ENCODE results near the gene ELP1. TPM values are rescaled to one million over a fixed set of nuclear protein-coding genes. Genes with fewer than 3 reads are reported as not detected.

ELP1 gene
- total and polyA plus RNA-seq, 2 experiments from 2014 or later: 34.8 to 68.6 TPM

- Histone ChIP-seq H3K4me1 (ENCODE audit: insufficient read depth) (no peaks in the 10 kb centered on the region), H4K20me1 (ENCODE audit: insufficient read depth, poor library complexity, severe bottlenecking) (no peaks in the 10 kb centered on the region), H2AFZ (no peak overlapping the region), H3K27me3 (no peaks in the 10 kb centered on the region), H3K27ac (no peak overlapping the region), H3K9me3 (ENCODE audit: low read depth) (no peaks in the 10 kb centered on the region), H3K4me3 (no peak overlapping the region), H3K4me2 (no peak overlapping the region), H3K9me2 (replicated peaks; ENCODE audit: insufficient read depth) (no peaks in the 10 kb centered on the region), H3K79me2 (no peaks in the 10 kb centered on the region), H3K36me3 (replicated peaks; ENCODE audit: insufficient read depth, low read depth) (no peaks in the 10 kb centered on the region)
- no peak for DNase-seq (ENCODE audit: low spot score)
- TF ChIP-seq EZH2phosphoT487 (IDR thresholded peaks at IDR 0.05; ENCODE audit: low read depth, severe bottlenecking, unreplicated experiment): no peak
Measured at GRCh38 chr9:108967916-108968315, 34.0 kb upstream of the ELP1 start.

GRCh38 chr9:108963459-108964143, 29.7 kb upstream of the ELP1 start:
- H3K79me2 ChIP-seq: no peaks in the 10 kb centered on the region
- H3K27ac ChIP-seq: no peak overlapping the region
- H3K4me2 ChIP-seq: no peak overlapping the region
- H3K36me3 ChIP-seq (replicated peaks; ENCODE audit: insufficient read depth, low read depth): no peaks in the 10 kb centered on the region
- TF ChIP-seq CTCF (IDR thresholded peaks at IDR 0.05; ENCODE audit: poor library complexity) (no peak), EZH2phosphoT487 (IDR thresholded peaks at IDR 0.05; ENCODE audit: low read depth, severe bottlenecking, unreplicated experiment) (no peak), EZH2 (IDR thresholded peaks at IDR 0.05; ENCODE audit: borderline replicate concordance) (no peak)
- H3K4me3 ChIP-seq: no peak overlapping the region
- no peaks in the 10 kb centered on the region for H3K9me3 ChIP-seq (ENCODE audit: low read depth)
- H3K27me3 ChIP-seq: no peaks in the 10 kb centered on the region
- H3K9me2 ChIP-seq (replicated peaks; ENCODE audit: insufficient read depth): no peaks in the 10 kb centered on the region
- no peaks in the 10 kb centered on the region for H3K4me1 ChIP-seq (ENCODE audit: insufficient read depth)
- DNase-seq (ENCODE audit: low spot score): no peak
- 69% methylated on average over 4 of the region's 4 CpGs for WGBS (ENCODE audit: low lambda C conversion rate, missing lambda C conversion rate)
- H4K20me1 ChIP-seq (ENCODE audit: insufficient read depth, poor library complexity, severe bottlenecking): no peaks in the 10 kb centered on the region
- H2AFZ ChIP-seq: no peak overlapping the region

- H3K27ac ChIP-seq: no peak overlapping the region
- no peaks in the 10 kb centered on the region for H3K79me2 ChIP-seq
- no peak overlapping the region for H3K4me3 ChIP-seq
- H3K36me3 ChIP-seq (replicated peaks; ENCODE audit: insufficient read depth, low read depth): no peaks in the 10 kb centered on the region
- H2AFZ ChIP-seq: no peak overlapping the region
- H3K4me2 ChIP-seq: no peak overlapping the region
- H3K4me1 ChIP-seq (ENCODE audit: insufficient read depth): no peaks in the 10 kb centered on the region
- no peak for DNase-seq (ENCODE audit: low spot score)
- H3K9me3 ChIP-seq (ENCODE audit: low read depth): no peaks in the 10 kb centered on the region
- WGBS (ENCODE audit: low lambda C conversion rate, missing lambda C conversion rate): 100% methylated on average over 2 of the region's 2 CpGs
- H4K20me1 ChIP-seq (ENCODE audit: insufficient read depth, poor library complexity, severe bottlenecking): no peaks in the 10 kb centered on the region
- TF ChIP-seq EZH2 (IDR thresholded peaks at IDR 0.05; ENCODE audit: borderline replicate concordance): no peak
- TF ChIP-seq EZH2phosphoT487 (IDR thresholded peaks at IDR 0.05; ENCODE audit: low read depth, severe bottlenecking, unreplicated experiment): no peak
- TF ChIP-seq CTCF (IDR thresholded peaks at IDR 0.05; ENCODE audit: poor library complexity): no peak
- no peaks in the 10 kb centered on the region for H3K27me3 ChIP-seq
- no peaks in the 10 kb centered on the region for H3K9me2 ChIP-seq (replicated peaks; ENCODE audit: insufficient read depth)
Measured at GRCh38 chr9:108961151-108961550, 27.2 kb upstream of the ELP1 start.

DNA sequence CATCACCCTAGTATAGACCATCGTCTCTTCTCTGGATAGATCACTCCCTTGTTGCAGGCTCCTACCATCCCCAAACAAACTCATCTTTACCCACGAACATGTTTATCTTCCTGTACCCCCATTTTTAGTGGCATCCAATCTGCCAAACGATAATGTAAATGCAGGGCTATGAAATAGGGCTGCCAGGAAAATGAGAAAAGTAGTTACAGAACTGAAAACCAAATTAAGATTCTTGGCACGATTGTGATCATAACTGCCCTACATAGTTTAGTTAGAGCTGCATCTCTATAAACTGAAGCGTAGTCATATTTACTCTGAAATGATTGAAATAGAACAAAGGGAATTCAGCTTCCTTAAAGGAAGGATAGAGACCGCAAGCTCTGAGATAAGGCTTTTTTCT, 26.4 kb upstream of the ELP1 start:
- Histone ChIP-seq H3K36me3 (replicated peaks; ENCODE audit: insufficient read depth, low read depth) (no peaks in the 10 kb centered on the region), H3K27me3 (no peaks in the 10 kb centered on the region), H2AFZ (no peak overlapping the region), H3K79me2 (no peaks in the 10 kb centered on the region), H3K4me3 (no peak overlapping the region), H3K27ac (no peak overlapping the region), H3K9me2 (replicated peaks; ENCODE audit: insufficient read depth) (no peaks in the 10 kb centered on the region), H4K20me1 (ENCODE audit: insufficient read depth, poor library complexity, severe bottlenecking) (no peaks in the 10 kb centered on the region), H3K4me1 (ENCODE audit: insufficient read depth) (no peaks in the 10 kb centered on the region), H3K9me3 (ENCODE audit: low read depth) (no peaks in the 10 kb centered on the region), H3K4me2 (no peak overlapping the region)
- DNase-seq (ENCODE audit: low spot score): no peak
- 79% methylated on average over 6 of the region's 6 CpGs for WGBS (ENCODE audit: low lambda C conversion rate, missing lambda C conversion rate)
- TF ChIP-seq EZH2phosphoT487 (IDR thresholded peaks at IDR 0.05; ENCODE audit: low read depth, severe bottlenecking, unreplicated experiment): no peak
- TF ChIP-seq CTCF (IDR thresholded peaks at IDR 0.05; ENCODE audit: poor library complexity): no peak
- TF ChIP-seq EZH2 (IDR thresholded peaks at IDR 0.05; ENCODE audit: borderline replicate concordance): no peak

All from hepatocyte (in vitro differentiated cells).